Activated CD4-positive, alpha-beta T cell treated with anti-CD3 and anti-CD28 coated beads for 1 hour (primary cell): ENCODE measurements around the gene TTLL1.
"Not testable (repeated sequence)": the region's sequence is repeated elsewhere in the genome, so short reads cannot be mapped to it uniquely, and the experiment has no call there.

Experiments used
- DNase-seq: peaks from one replicate; pipeline ENCODE4 v3.0.0-alpha.2; 2020

TTLL1 gene

GRCh38 chr22:43109921-43110443, 20.8 kb upstream of the TTLL1 start:
- DNase-seq = no peak

GRCh38 chr22:43109511-43109910, 20.3 kb upstream of the TTLL1 start:
- DNase-seq = no peak

- DNase-seq = no peak
These were observed 17.1 kb upstream of the TTLL1 start for GRCh38 chr22:43106302-43106701.

GRCh38 chr22:43104950-43105349, 15.8 kb upstream of the TTLL1 start:
- DNase-seq = not testable (repeated sequence)

- not testable (repeated sequence) for DNase-seq
These were observed 14.9 kb upstream of the TTLL1 start for GRCh38 chr22:43104056-43104625.

GRCh38 chr22:43101306-43101705, 12.1 kb upstream of the TTLL1 start:
- DNase-seq = no peak

GRCh38 chr22:43100225-43100624, 11.0 kb upstream of the TTLL1 start:
- no peak for DNase-seq

- DNase-seq = no peak
These were observed 9.9 kb upstream of the TTLL1 start for GRCh38 chr22:43099095-43099494.

- no peak for DNase-seq
These were observed 9.2 kb upstream of the TTLL1 start for GRCh38 chr22:43098356-43098755.

- no peak for DNase-seq
These were observed 7.2 kb upstream of the TTLL1 start for GRCh38 chr22:43096420-43096819.

GRCh38 chr22:43094551-43094950, 5.4 kb upstream of the TTLL1 start:
- no peak for DNase-seq

- DNase-seq = no peak
These were observed 4.9 kb upstream of the TTLL1 start for GRCh38 chr22:43094085-43094484.

- no peak for DNase-seq
These were observed 2.9 kb upstream of the TTLL1 start for GRCh38 chr22:43092085-43092484.

- no peak for DNase-seq
These were observed 1.1 kb upstream of the TTLL1 start for GRCh38 chr22:43090130-43090789.

GRCh38 chr22:43088627-43088983, 586 bp downstream of the TTLL1 start:
- no peak for DNase-seq

GRCh38 chr22:43085658-43086606, 3.3 kb downstream of the TTLL1 start:
- DNase-seq = no peak

GRCh38 chr22:43081968-43082367, 7.2 kb downstream of the TTLL1 start:
- DNase-seq = no peak

- no peak for DNase-seq
These were observed 8.6 kb downstream of the TTLL1 start for GRCh38 chr22:43080616-43081015.

- DNase-seq = no peak
These were observed 9.4 kb downstream of the TTLL1 start for GRCh38 chr22:43079742-43080141.

- no peak for DNase-seq
These were observed 10.7 kb downstream of the TTLL1 start for GRCh38 chr22:43078522-43078921.

GRCh38 chr22:43077121-43077877, 11.9 kb downstream of the TTLL1 start:
- DNase-seq = no peak

GRCh38 chr22:43066844-43067385, 22.3 kb downstream of the TTLL1 start:
- no peak for DNase-seq

GRCh38 chr22:43066134-43066533, 23.1 kb downstream of the TTLL1 start:
- no peak for DNase-seq
